T-cell (primary cell): ENCODE results near the gene DLG2. TPM values are rescaled to one million over a fixed set of nuclear protein-coding genes. Genes with fewer than 3 reads are reported as not detected.

Experiments
- ATAC-seq, 4 experiments: fragments of 200-7000 bp in 3 of 4; fragments of 150-1000 bp in 1 of 4; cut with Tn5 transposase; replicated peaks in 1 of 4; 1 replicate in 3 of 4; 2 replicates in 1 of 4; pipeline ENCODE4 v1.10.0; 2021; ENCODE audit warnings: moderate library complexity in 3 of 4, mild to moderate bottlenecking in 2 of 4, moderate number of reproducible peaks in 1 of 4
- CTCF ChIA-PET, 2 donors: fragments of 300-600 bp; sonication (Branson Sonifier 250); formaldehyde crosslinking; loops; one replicate each; lab custom pipeline; 2022; ENCODE audit warnings: antibody characterized with exemption in 2 of 2; lab: Charles Lee
- POLR2A ChIA-PET, 2 donors: fragments of 300-600 bp; sonication (Branson Sonifier 250); formaldehyde crosslinking; loops; one replicate each; lab custom pipeline; 2022; ENCODE audit warnings: antibody characterized with exemption in 2 of 2; lab: Charles Lee
- DNase-seq, 35 experiments: peaks; one replicate each; pipeline versions ENCODE4 v3.0.0 to v3.0.0-alpha.2; 2013 to 2023
- H3K27ac ChIP-seq: one replicate; pipeline ENCODE4 v1.5.1; 2013; ENCODE audit warnings: low read length
- H3K27me3 ChIP-seq, 2 experiments: replicated peaks in 1 of 2; 1 replicate in 1 of 2; 2 replicates in 1 of 2; pipeline versions ENCODE4 v1.6.1 to v1.7.0; 2013; ENCODE audit warnings: low read length in 1 of 2, mixed read lengths in 1 of 2; ENCODE audit not compliant: control insufficient read depth in 2 of 2, insufficient read depth in 2 of 2; ENCODE audit errors: extremely low read depth in 1 of 2
- H3K36me3 ChIP-seq, 2 donors: 1 replicate in 1 of 2; 2 replicates in 1 of 2; pipeline versions ENCODE4 v1.6.1 to v1.7.0; 2013; ENCODE audit warnings: low read length in 1 of 2; ENCODE audit not compliant: control insufficient read depth in 2 of 2, insufficient read depth in 1 of 2; ENCODE audit errors: extremely low read depth in 1 of 2
- H3K4me1 ChIP-seq, 2 experiments: 1 replicate in 1 of 2; 2 replicates in 1 of 2; pipeline versions ENCODE4 v1.6.1 to v1.7.0; 2013; ENCODE audit warnings: low read length in 2 of 2, mixed read lengths in 1 of 2; ENCODE audit not compliant: insufficient read depth in 2 of 2, control insufficient read depth in 1 of 2; ENCODE audit errors: extremely low read depth in 1 of 2
- H3K4me3 ChIP-seq, 2 donors: 1 replicate in 1 of 2; 2 replicates in 1 of 2; pipeline versions ENCODE4 v1.5.1 to v1.7.0; 2013; ENCODE audit warnings: mild to moderate bottlenecking in 2 of 2, low read length in 1 of 2, moderate library complexity in 1 of 2; ENCODE audit not compliant: control insufficient read depth in 1 of 2; ENCODE audit errors: extremely low read depth in 1 of 2
- H3K9me3 ChIP-seq: 2 replicates; pipeline ENCODE4 v1.7.0; 2013
- H3K27ac Mint-ChIP-seq, 2 donors: one replicate each; pipeline ENCODE4 v1.8.0; 2020 to 2021; ENCODE audit warnings: mild to moderate bottlenecking in 2 of 2, mixed read lengths in 2 of 2
- H3K27me3 Mint-ChIP-seq, 2 donors: one replicate each; pipeline ENCODE4 v1.8.0; 2021 to 2022; ENCODE audit warnings: mixed read lengths in 2 of 2
- H3K36me3 Mint-ChIP-seq: one replicate; pipeline ENCODE4 v1.8.0; 2021; ENCODE audit warnings: mixed read lengths
- H3K4me1 Mint-ChIP-seq, 3 donors: one replicate each; pipeline ENCODE4 v1.8.0; 2020 to 2022; ENCODE audit warnings: mixed read lengths in 3 of 3, mild to moderate bottlenecking in 1 of 3
- H3K4me3 Mint-ChIP-seq, 3 donors: one replicate each; pipeline ENCODE4 v1.8.0; 2020 to 2022; ENCODE audit warnings: mild to moderate bottlenecking in 3 of 3, mixed read lengths in 3 of 3, moderate library complexity in 3 of 3
- H3K9me3 Mint-ChIP-seq, 3 donors: one replicate each; pipeline ENCODE4 v1.8.0; 2020 to 2022; ENCODE audit warnings: mixed read lengths in 3 of 3
- WGBS: methylation state at CpG from one replicate; pipeline ENCODE4 v1.1.5; 2013; ENCODE audit warnings: missing lambda C conversion rate; ENCODE audit not compliant: insufficient coverage; 5-methylcytosine and 5-hydroxymethylcytosine counted together
- total RNA-seq, 35 experiments: library from RNA in 6 of 35; stranded (reverse) in 6 of 35; fragments of 120-200 nt in 1 of 35; gene quantifications; one replicate each; pipeline versions ENCODE4 v1.2.1 to v1.2.4 and lab custom pipeline; 2013 to 2026

DLG2 gene
- total RNA-seq, 5 donors from 2014 or later (not counting 1 experiment from before 2014, with no cell fraction given) = 2.3 to 4.1 (median 2.9) TPM

DNA sequence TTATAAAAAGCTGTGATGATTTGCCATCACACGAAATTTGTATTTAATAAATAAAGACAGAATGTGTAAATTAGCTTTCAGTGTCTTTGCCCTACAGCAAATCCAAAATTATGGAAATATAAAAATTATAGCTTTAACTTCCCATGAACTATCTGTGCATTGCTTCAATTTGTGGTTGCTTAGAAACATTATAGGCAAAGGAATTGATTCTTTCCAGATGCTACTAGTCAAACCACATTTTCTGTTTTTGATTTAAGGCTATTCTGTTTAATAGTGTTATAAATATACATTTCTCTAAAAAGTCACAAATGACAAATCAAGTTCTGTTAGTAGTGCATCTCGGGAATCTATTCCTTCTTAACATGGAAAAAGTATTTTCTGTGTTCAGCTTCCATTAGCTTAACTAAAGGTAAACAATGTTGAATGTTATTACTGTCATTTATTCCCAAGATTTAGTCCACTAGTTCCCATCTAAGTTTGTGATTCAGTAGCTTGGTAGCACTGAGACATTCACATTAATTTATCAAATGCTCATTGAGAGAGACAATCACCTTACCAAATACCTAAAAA lies 1254.7 kb downstream of the DLG2 start:
- peaks cover 3 to 15% (median 5%) of the 10 kb centered on the region in 3 donors for H3K9me3 Mint-ChIP-seq
- CTCF ChIA-PET = no interaction called here
- POLR2A ChIA-PET = no interaction called here

GRCh38 chr11:84358034-84358433 lies 1269.1 kb downstream of the DLG2 start:
- Histone ChIP-seq H3K36me3 (no peaks in the 10 kb centered on the region), H3K27ac (no peak overlapping the region), H3K9me3 (no peaks in the 10 kb centered on the region), H3K27me3 (no peaks in the 10 kb centered on the region), H3K4me3 (no peak overlapping the region), H3K4me1 (no peaks in the 10 kb centered on the region)
- ATAC-seq = no peak
- no peak for DNase-seq
- no CpG with 5 or more reads among the region's 2 CpGs for WGBS
- H3K4me1 Mint-ChIP-seq = no peaks in the 10 kb centered on the region
- no peaks in the 10 kb centered on the region for H3K27me3 Mint-ChIP-seq
- H3K4me3 Mint-ChIP-seq = no peak overlapping the region
- H3K27ac Mint-ChIP-seq = no peak overlapping the region
- H3K9me3 Mint-ChIP-seq = peaks cover 4 to 26% (median 17%) of the 10 kb centered on the region in 3 donors
- ChIA-PET POLR2A (no interaction called here), CTCF (interaction anchor here in 1 of 2 donors (0.6 kb wide), 2 partner anchors 26 to 729 kb away, joined by 5 to 6 read pairs; no protein-coding TSS in a partner anchor)
- H3K36me3 Mint-ChIP-seq = no peaks in the 10 kb centered on the region

More for the DNA sequence above, 1254.7 kb downstream of the DLG2 start:
- Mint-ChIP-seq H3K36me3 (no peaks in the 10 kb centered on the region), H3K4me3 (no peak overlapping the region), H3K27ac (no peak overlapping the region), H3K4me1 (no peaks in the 10 kb centered on the region), H3K27me3 (no peaks in the 10 kb centered on the region)
- Histone ChIP-seq H3K4me1 (no peaks in the 10 kb centered on the region), H3K27me3 (no peaks in the 10 kb centered on the region), H3K9me3 (no peaks in the 10 kb centered on the region), H3K36me3 (no peaks in the 10 kb centered on the region), H3K27ac (no peak overlapping the region), H3K4me3 (no peak overlapping the region)
- ATAC-seq (no peak), DNase-seq (no peak)
- WGBS = no CpG with 5 or more reads among the region's 2 CpGs

- POLR2A ChIA-PET = no interaction called here
- Mint-ChIP-seq H3K4me3 (no peak overlapping the region), H3K4me1 (no peaks in the 10 kb centered on the region), H3K9me3 (peaks cover 4 to 32% (median 20%) of the 10 kb centered on the region in 3 donors), H3K27ac (no peak overlapping the region), H3K27me3 (no peaks in the 10 kb centered on the region), H3K36me3 (no peaks in the 10 kb centered on the region)
- H3K27ac ChIP-seq = no peak overlapping the region
- no peaks in the 10 kb centered on the region for H3K27me3 ChIP-seq
- no peaks in the 10 kb centered on the region for H3K36me3 ChIP-seq
- no peak overlapping the region for H3K4me3 ChIP-seq
- H3K4me1 ChIP-seq = no peaks in the 10 kb centered on the region
- DNase-seq (no peak), ATAC-seq (no peak)
- CTCF ChIA-PET = no interaction called here
- no peaks in the 10 kb centered on the region for H3K9me3 ChIP-seq
Measured at GRCh38 chr11:84355911-84356310, 1271.2 kb downstream of the DLG2 start.

DNA sequence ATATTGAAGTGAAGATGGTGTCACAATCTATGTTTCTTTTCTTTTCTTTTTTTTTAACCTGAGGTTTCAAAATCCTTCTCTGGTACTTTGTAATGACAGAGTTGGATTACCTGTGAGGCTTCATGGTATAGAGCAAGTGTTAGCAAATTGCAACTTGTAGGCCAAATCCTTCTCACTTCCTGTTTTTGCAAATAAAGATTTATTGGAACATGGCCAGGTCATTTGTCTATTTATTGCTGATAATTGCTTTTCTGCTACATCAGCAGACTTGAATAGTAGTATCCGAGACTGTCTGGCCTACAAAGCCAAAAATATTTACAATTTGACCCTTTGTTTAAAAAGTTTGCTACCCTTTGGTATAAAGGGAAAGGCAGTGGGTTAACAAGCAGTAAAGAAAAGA lies 1281.5 kb downstream of the DLG2 start:
- no peak overlapping the region for H3K4me3 Mint-ChIP-seq
- no peaks in the 10 kb centered on the region for H3K27me3 Mint-ChIP-seq
- Histone ChIP-seq H3K4me3 (no peak overlapping the region), H3K4me1 (no peaks in the 10 kb centered on the region), H3K9me3 (no peaks in the 10 kb centered on the region), H3K36me3 (no peaks in the 10 kb centered on the region), H3K27ac (no peak overlapping the region), H3K27me3 (no peaks in the 10 kb centered on the region)
- no peak overlapping the region for H3K27ac Mint-ChIP-seq
- no peaks in the 10 kb centered on the region for H3K4me1 Mint-ChIP-seq
- DNase-seq (no peak), ATAC-seq (no peak)
- no CpG with 5 or more reads among the region's 1 CpG for WGBS
- POLR2A ChIA-PET = no interaction called here
- CTCF ChIA-PET = no interaction called here
- peaks cover 3 to 10% (median 6%) of the 10 kb centered on the region in 3 donors for H3K9me3 Mint-ChIP-seq
- no peaks in the 10 kb centered on the region for H3K36me3 Mint-ChIP-seq

GRCh38 chr11:84345027-84345426 lies 1282.1 kb downstream of the DLG2 start:
- ATAC-seq (no peak), DNase-seq (no peak)
- H3K27me3 ChIP-seq = no peaks in the 10 kb centered on the region
- H3K4me3 ChIP-seq = no peak overlapping the region
- Mint-ChIP-seq H3K27me3 (no peaks in the 10 kb centered on the region), H3K4me1 (no peaks in the 10 kb centered on the region), H3K27ac (no peak overlapping the region), H3K9me3 (peaks cover 3 to 10% (median 6%) of the 10 kb centered on the region in 3 donors), H3K4me3 (no peak overlapping the region), H3K36me3 (no peaks in the 10 kb centered on the region)
- no peaks in the 10 kb centered on the region for H3K36me3 ChIP-seq
- ChIA-PET POLR2A (no interaction called here), CTCF (no interaction called here)
- H3K9me3 ChIP-seq = no peaks in the 10 kb centered on the region
- WGBS = no CpG with 5 or more reads among the region's 3 CpGs
- H3K27ac ChIP-seq = no peak overlapping the region
- no peaks in the 10 kb centered on the region for H3K4me1 ChIP-seq

DNA sequence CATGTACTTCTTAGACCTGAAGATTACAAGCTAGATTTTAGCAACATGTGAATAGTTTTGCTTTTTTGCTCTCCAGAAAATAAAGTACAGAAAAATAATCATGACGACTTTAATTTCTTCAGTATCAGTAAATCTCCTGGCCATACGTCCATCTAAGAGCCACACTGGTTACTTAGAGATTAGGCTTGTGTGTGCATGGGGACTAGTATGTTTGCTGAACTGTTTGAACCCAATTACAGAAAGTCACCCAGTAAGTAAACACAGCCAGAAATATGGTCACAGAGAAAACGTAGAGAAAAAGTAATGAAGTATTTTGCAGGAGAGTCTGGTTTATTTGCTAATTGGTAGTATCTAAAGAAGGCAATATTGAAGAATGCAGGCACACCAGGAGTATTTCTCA lies 1287.3 kb downstream of the DLG2 start:
- ChIA-PET CTCF (no interaction called here), POLR2A (interaction anchor here (0.5 to 0.6 kb wide), 2 partner anchors 24 to 364 kb away, joined by 3 to 7 read pairs; no protein-coding TSS in a partner anchor)
- Mint-ChIP-seq H3K4me1 (no peaks in the 10 kb centered on the region), H3K36me3 (no peaks in the 10 kb centered on the region), H3K4me3 (no peak overlapping the region), H3K9me3 (peaks cover 10 to 18% (median 11%) of the 10 kb centered on the region in 3 donors), H3K27ac (no peak overlapping the region), H3K27me3 (no peaks in the 10 kb centered on the region)
- Histone ChIP-seq H3K27me3 (no peaks in the 10 kb centered on the region), H3K4me3 (no peak overlapping the region), H3K27ac (no peak overlapping the region), H3K36me3 (no peaks in the 10 kb centered on the region), H3K4me1 (no peaks in the 10 kb centered on the region), H3K9me3 (no peaks in the 10 kb centered on the region)
- no peak for DNase-seq
- WGBS = no CpG with 5 or more reads among the region's 3 CpGs
- no peak for ATAC-seq
